Mesenchymal stem cell (in vitro differentiated cells and primary cell): Measurements from ENCODE around the gene KRTAP10-8.
"Not testable (repeated sequence)": the region's sequence is repeated elsewhere in the genome, so short reads cannot be mapped to it uniquely, and the experiment has no call there.

ENCODE experiments used
- DNase-seq: peaks from one replicate; pipeline ENCODE4 v3.0.0-alpha.2; 2013
- H2AFZ ChIP-seq: one replicate; pipeline ENCODE4 v1.6.1; 2013; ENCODE audit warnings: low read depth, mild to moderate bottlenecking, control low read depth, inconsistent platforms, low read length, moderate library complexity
- H2AK5ac ChIP-seq: 2 replicates; pipeline ENCODE4 v1.6.1; 2013; ENCODE audit warnings: low read length, moderate library complexity, mild to moderate bottlenecking, inconsistent platforms; ENCODE audit not compliant: severe bottlenecking
- H2BK120ac ChIP-seq: one replicate; pipeline ENCODE4 v1.6.1; 2013; ENCODE audit warnings: low read depth, mild to moderate bottlenecking, inconsistent platforms, low read length, moderate library complexity
- H2BK12ac ChIP-seq, 2 experiments: one replicate each; pipeline ENCODE4 v1.6.1; 2013; ENCODE audit warnings: inconsistent platforms in 2 of 2, low read length in 2 of 2, mild to moderate bottlenecking in 2 of 2, moderate library complexity in 2 of 2, control low read depth in 1 of 2
- H2BK15ac ChIP-seq: one replicate; pipeline ENCODE4 v1.6.1; 2013; ENCODE audit warnings: mild to moderate bottlenecking, low read depth, inconsistent platforms; ENCODE audit not compliant: poor library complexity, severe bottlenecking
- H2BK5ac ChIP-seq: 2 replicates; pipeline ENCODE4 v1.6.1; 2013; ENCODE audit warnings: low read depth, mild to moderate bottlenecking, low read length, control low read depth, inconsistent platforms; ENCODE audit not compliant: poor library complexity, severe bottlenecking
- H3K14ac ChIP-seq, 2 experiments: one replicate each; pipeline ENCODE4 v1.6.1; 2013; ENCODE audit warnings: inconsistent platforms in 2 of 2, low read length in 2 of 2, control low read depth in 1 of 2, mild to moderate bottlenecking in 1 of 2, moderate library complexity in 1 of 2
- H3K18ac ChIP-seq, 2 experiments: one replicate each; pipeline ENCODE4 v1.6.1; 2013; ENCODE audit warnings: inconsistent platforms in 2 of 2, low read length in 2 of 2, control low read depth in 1 of 2, low read depth in 1 of 2, mild to moderate bottlenecking in 1 of 2
- H3K23ac ChIP-seq, 2 experiments: one replicate each; pipeline ENCODE4 v1.6.1; 2013; ENCODE audit warnings: inconsistent platforms in 2 of 2, low read length in 2 of 2, mild to moderate bottlenecking in 2 of 2, moderate library complexity in 2 of 2, control low read depth in 1 of 2
- H3K27ac ChIP-seq: 2 replicates; pipeline ENCODE4 v1.5.1; 2013; ENCODE audit warnings: mild to moderate bottlenecking, moderate library complexity, low read length, control low read depth, inconsistent platforms; ENCODE audit not compliant: poor library complexity, severe bottlenecking
- H3K27me3 ChIP-seq, 2 experiments: 2 replicates each; pipeline versions ENCODE4 v1.6.1 to v1.7.0; 2013; ENCODE audit warnings: low read length in 2 of 2, mild to moderate bottlenecking in 2 of 2, moderate library complexity in 2 of 2, control low read depth in 1 of 2, inconsistent platforms in 1 of 2; ENCODE audit not compliant: control insufficient read depth in 1 of 2, insufficient read depth in 1 of 2
- H3K36me3 ChIP-seq, 2 experiments: 2 replicates each; pipeline versions ENCODE4 v1.6.1 to v1.7.0; 2013; ENCODE audit warnings: low read length in 2 of 2, control low read depth in 1 of 2, inconsistent platforms in 1 of 2, low read depth in 1 of 2, mild to moderate bottlenecking in 1 of 2; ENCODE audit not compliant: insufficient read depth in 2 of 2, control insufficient read depth in 1 of 2
- H3K4ac ChIP-seq, 2 experiments: one replicate each; pipeline ENCODE4 v1.6.1; 2013; ENCODE audit warnings: inconsistent platforms in 2 of 2, low read length in 2 of 2, mild to moderate bottlenecking in 2 of 2, moderate library complexity in 2 of 2, control low read depth in 1 of 2, low read depth in 1 of 2
- H3K4me1 ChIP-seq: 2 replicates; pipeline ENCODE4 v1.6.1; 2013; ENCODE audit warnings: low read depth, low read length, control low read depth; ENCODE audit not compliant: control insufficient read depth, insufficient read depth
- H3K4me2 ChIP-seq: 2 replicates; pipeline ENCODE4 v1.6.1; 2013; ENCODE audit warnings: low read length, mild to moderate bottlenecking, inconsistent platforms; ENCODE audit not compliant: poor library complexity, severe bottlenecking
- H3K4me3 ChIP-seq, 2 experiments: 2 replicates each; pipeline versions ENCODE4 v1.5.1 to v1.7.0; 2013; ENCODE audit warnings: low read length in 2 of 2, mild to moderate bottlenecking in 2 of 2, control low read depth in 1 of 2, low read depth in 1 of 2; ENCODE audit not compliant: insufficient read depth in 1 of 2
- H3K79me1 ChIP-seq: replicated peaks from 2 replicates; pipeline ENCODE4 v1.6.1; 2013; ENCODE audit warnings: mild to moderate bottlenecking, control low read depth, low read length, inconsistent platforms; ENCODE audit not compliant: poor library complexity, severe bottlenecking
- H3K9ac ChIP-seq: 2 replicates; pipeline ENCODE4 v1.7.0; 2013; ENCODE audit warnings: mild to moderate bottlenecking, low read length, moderate library complexity
- H3K9me3 ChIP-seq: 2 replicates; pipeline ENCODE4 v1.7.0; 2013; ENCODE audit warnings: mild to moderate bottlenecking, low read length; ENCODE audit not compliant: control insufficient read depth
- H4K8ac ChIP-seq: one replicate; pipeline ENCODE4 v1.6.1; 2013; ENCODE audit warnings: inconsistent platforms, mild to moderate bottlenecking, low read length, moderate library complexity
- H4K91ac ChIP-seq: one replicate; pipeline ENCODE4 v1.6.1; 2013; ENCODE audit warnings: mild to moderate bottlenecking, low read length, inconsistent platforms
- WGBS: methylation state at CpG from one replicate; pipeline ENCODE4 v1.1.7; 2013; ENCODE audit warnings: mixed read lengths; 5-methylcytosine and 5-hydroxymethylcytosine counted together

KRTAP10-8 gene

GRCh38 chr21:44626673-44627143 is 14.8 kb downstream of the KRTAP10-8 start, which contains the start of gene KRTAP10-9:
KRTAP10-9 (plus strand) TSS chr21:44627093; CDS start chr21:44627172, 79 bp downstream.
- Histone ChIP-seq H3K4me2 (no peak within 1 kb of the TSS), H3K23ac (no peak within 1 kb of the TSS), H2BK15ac (no peak within 1 kb of the TSS), H2BK5ac (no peak within 1 kb of the TSS), H3K9ac (no peak within 1 kb of the TSS), H2BK12ac (no peak within 1 kb of the TSS), H2BK120ac (no peak within 1 kb of the TSS), H3K27ac (no peak within 1 kb of the TSS), H3K4me3 (no peak within 1 kb of the TSS), H2AFZ (no peak within 1 kb of the TSS), H3K18ac (no peak within 1 kb of the TSS), H3K79me1 (no peaks in the 10 kb centered on the region), H3K36me3 (no peaks in the 10 kb centered on the region), H4K8ac (no peak within 1 kb of the TSS), H3K4ac (no peak within 1 kb of the TSS), H3K4me1 (no peaks in the 10 kb centered on the region), H3K27me3 (no peaks in the 10 kb centered on the region), H2AK5ac (no peak within 1 kb of the TSS), H3K9me3 (peaks cover 51% of the 10 kb centered on the region), H4K91ac (no peak within 1 kb of the TSS), H3K14ac (no peak within 1 kb of the TSS)
- no peak for DNase-seq
- 68% methylated on average over 7 of the region's 7 CpGs for whole genome bisulfite sequencing

DNA sequence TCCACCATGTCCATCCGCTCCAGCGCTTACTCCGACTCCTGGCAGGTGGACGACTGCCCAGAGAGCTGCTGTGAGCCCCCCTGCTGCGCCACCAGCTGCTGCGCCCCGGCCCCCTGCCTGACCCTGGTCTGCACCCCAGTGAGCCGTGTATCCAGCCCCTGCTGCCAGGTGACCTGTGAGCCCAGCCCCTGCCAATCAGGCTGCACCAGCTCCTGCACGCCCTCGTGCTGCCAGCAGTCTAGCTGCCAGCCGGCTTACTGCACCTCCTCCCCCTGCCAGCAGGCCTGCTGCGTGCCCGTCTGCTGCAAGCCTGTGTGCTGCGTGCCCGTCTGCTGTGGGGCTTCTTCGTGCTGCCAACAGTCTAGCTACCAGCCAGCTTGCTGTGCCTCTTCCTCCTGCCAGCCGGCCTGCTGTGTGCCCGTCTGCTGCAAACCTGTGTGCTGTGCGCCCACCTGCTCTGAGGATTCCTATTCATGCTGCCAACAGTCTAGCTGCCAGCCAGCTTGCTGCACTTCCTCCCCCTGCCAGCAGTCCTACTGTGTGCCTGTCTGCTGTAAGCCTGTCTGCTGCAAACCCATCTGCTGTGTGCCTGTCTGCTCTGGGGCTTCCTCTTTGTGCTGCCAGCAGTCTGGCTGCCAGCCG is 15.4 kb downstream of the KRTAP10-8 start:
- H2BK12ac ChIP-seq, H3K79me1 ChIP-seq, H2AK5ac ChIP-seq, DNase-seq, H3K27ac ChIP-seq, H3K36me3 ChIP-seq, H3K9ac ChIP-seq, H3K27me3 ChIP-seq, H3K4me3 ChIP-seq, H2BK120ac ChIP-seq, H3K18ac ChIP-seq, H4K8ac ChIP-seq, H3K4ac ChIP-seq, H3K23ac ChIP-seq, H2BK5ac ChIP-seq, H4K91ac ChIP-seq, H2AFZ ChIP-seq, H3K14ac ChIP-seq, H3K4me1 ChIP-seq, H2BK15ac ChIP-seq, H3K4me2 ChIP-seq: not testable (repeated sequence)
- peaks cover 55% of the 10 kb centered on the region for H3K9me3 ChIP-seq
- 80% methylated on average over 20 of the region's 20 CpGs for WGBS

- not testable (repeated sequence) for H3K27me3 ChIP-seq, H3K4ac ChIP-seq, H3K36me3 ChIP-seq, H3K4me1 ChIP-seq, H2AFZ ChIP-seq, H3K4me3 ChIP-seq, H3K23ac ChIP-seq, H3K14ac ChIP-seq, H3K79me1 ChIP-seq, H2BK15ac ChIP-seq, H2BK120ac ChIP-seq, H3K18ac ChIP-seq, H2BK5ac ChIP-seq, H4K8ac ChIP-seq, H2AK5ac ChIP-seq, H3K27ac ChIP-seq, H2BK12ac ChIP-seq, H4K91ac ChIP-seq, H3K9ac ChIP-seq, H3K4me2 ChIP-seq, DNase-seq
- peaks cover 53% of the 10 kb centered on the region for H3K9me3 ChIP-seq
- WGBS = 72% methylated on average over 6 of the region's 15 CpGs
Measured at GRCh38 chr21:44627831-44628233, 16.0 kb downstream of the KRTAP10-8 start.

- Histone ChIP-seq H3K79me1 (no peaks in the 10 kb centered on the region), H3K14ac (no peak overlapping the region)
Measured at GRCh38 chr21:44628707-44629391, 17.0 kb downstream of the KRTAP10-8 start.

More at GRCh38 chr21:44628707-44629391, 17.0 kb downstream of the KRTAP10-8 start:
- no peak overlapping the region for H2BK5ac ChIP-seq
- no peak overlapping the region for H2BK12ac ChIP-seq
- H2BK120ac ChIP-seq = no peak overlapping the region
- peaks cover 44% of the 10 kb centered on the region for H3K9me3 ChIP-seq
- no peak for DNase-seq
- H4K8ac ChIP-seq = no peak overlapping the region
- H4K91ac ChIP-seq = no peak overlapping the region
- no peak overlapping the region for H2AK5ac ChIP-seq
- H2AFZ ChIP-seq = no peak overlapping the region
- no peaks in the 10 kb centered on the region for H3K4me1 ChIP-seq
- no peak overlapping the region for H3K4ac ChIP-seq
- H3K27ac ChIP-seq = no peak overlapping the region
- no peaks in the 10 kb centered on the region for H3K27me3 ChIP-seq
- H2BK15ac ChIP-seq = no peak overlapping the region
- 74% methylated on average over 16 of the region's 18 CpGs for WGBS
- H3K9ac ChIP-seq = no peak overlapping the region
- no peaks in the 10 kb centered on the region for H3K36me3 ChIP-seq
- H3K4me2 ChIP-seq = no peak overlapping the region
- no peak overlapping the region for H3K4me3 ChIP-seq
- no peak overlapping the region for H3K18ac ChIP-seq
- H3K23ac ChIP-seq = no peak overlapping the region
